Coronary artery (tissue), 2 donors: ENCODE data around the gene KRTAP6-3.

Experiments used
- DNase-seq: peaks from one replicate; pipeline ENCODE4 v3.0.0-alpha.2; 2017; ENCODE audit warnings: low spot score
- H3K27ac ChIP-seq, 2 donors: fragments of 200-600 bp; sonication (generic); one replicate each; pipeline ENCODE4 v1.5.1; 2016 to 2019
- H3K4me3 ChIP-seq: fragments of 200-600 bp; sonication (generic); 2 replicates; pipeline ENCODE4 v1.5.1; 2016; ENCODE audit warnings: mild to moderate bottlenecking, moderate library complexity
- TF ChIP-seq, protein P1 (sequence below): fragments of 200-600 bp; sonication (generic); IDR thresholded peaks from one replicate; pipeline ENCODE4 v1.5.1; 2019; ENCODE audit warnings: antibody characterized with exemption

KRTAP6-3 gene

DNA sequence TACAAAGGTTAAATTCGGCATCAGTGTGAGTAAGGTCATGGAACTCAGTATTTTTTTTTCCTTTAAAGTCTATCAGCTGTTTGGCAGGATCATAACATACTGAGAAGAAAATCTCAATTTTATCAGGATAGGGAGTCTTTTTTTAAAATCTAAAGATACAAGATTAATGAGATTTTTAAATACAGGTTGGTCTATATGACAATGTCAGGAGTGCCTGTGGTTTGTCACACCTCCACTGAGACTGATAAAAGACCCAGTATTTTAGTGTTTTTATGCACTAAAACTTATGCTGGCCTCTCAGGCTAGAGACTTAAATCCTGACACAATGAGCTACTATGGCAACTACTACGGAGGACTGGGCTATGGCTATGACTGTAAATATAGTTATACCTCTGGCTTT lies 50.3 kb downstream of the KRTAP6-3 start, which contains the start of gene KRTAP20-3:
TSS of gene KRTAP20-3 (plus strand) at position 301 of the 400 bp plus-strand sequence.
- TF ChIP-seq, protein P1, sequence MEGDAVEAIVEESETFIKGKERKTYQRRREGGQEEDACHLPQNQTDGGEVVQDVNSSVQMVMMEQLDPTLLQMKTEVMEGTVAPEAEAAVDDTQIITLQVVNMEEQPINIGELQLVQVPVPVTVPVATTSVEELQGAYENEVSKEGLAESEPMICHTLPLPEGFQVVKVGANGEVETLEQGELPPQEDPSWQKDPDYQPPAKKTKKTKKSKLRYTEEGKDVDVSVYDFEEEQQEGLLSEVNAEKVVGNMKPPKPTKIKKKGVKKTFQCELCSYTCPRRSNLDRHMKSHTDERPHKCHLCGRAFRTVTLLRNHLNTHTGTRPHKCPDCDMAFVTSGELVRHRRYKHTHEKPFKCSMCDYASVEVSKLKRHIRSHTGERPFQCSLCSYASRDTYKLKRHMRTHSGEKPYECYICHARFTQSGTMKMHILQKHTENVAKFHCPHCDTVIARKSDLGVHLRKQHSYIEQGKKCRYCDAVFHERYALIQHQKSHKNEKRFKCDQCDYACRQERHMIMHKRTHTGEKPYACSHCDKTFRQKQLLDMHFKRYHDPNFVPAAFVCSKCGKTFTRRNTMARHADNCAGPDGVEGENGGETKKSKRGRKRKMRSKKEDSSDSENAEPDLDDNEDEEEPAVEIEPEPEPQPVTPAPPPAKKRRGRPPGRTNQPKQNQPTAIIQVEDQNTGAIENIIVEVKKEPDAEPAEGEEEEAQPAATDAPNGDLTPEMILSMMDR, result no peak
- DNase-seq, result no peak
- H3K4me3 ChIP-seq, result no peak within 1 kb of the TSS
- no peak within 1 kb of the TSS for H3K27ac ChIP-seq
